HG03565 (cell line): ENCODE results near the gene GPX3.

ENCODE experiments used
- ATAC-seq: cut with Tn5 transposase; IDR thresholded peaks from one replicate; pipeline ENCODE4 v1.9.1; 2021; ENCODE audit warnings: mild to moderate bottlenecking, moderate library complexity; ENCODE audit not compliant: unreplicated experiment

Gene GPX3

GRCh38 chr5:151033217-151033934 is 13.0 kb downstream of the GPX3 start:
- no peak for ATAC-seq

GRCh38 chr5:151034422-151035379 is 14.3 kb downstream of the GPX3 start:
- ATAC-seq, result no peak

- ATAC-seq, result no peak
Measured at GRCh38 chr5:151036556-151036955, 16.2 kb downstream of the GPX3 start.

- no peak for ATAC-seq
Measured at GRCh38 chr5:151037561-151038411, 17.4 kb downstream of the GPX3 start.

- ATAC-seq, result no peak
Measured at GRCh38 chr5:151038412-151038745, 18.0 kb downstream of the GPX3 start.

GRCh38 chr5:151038801-151039238 is 18.4 kb downstream of the GPX3 start:
- no peak for ATAC-seq

- ATAC-seq, result no peak
Measured at GRCh38 chr5:151039665-151040064, 19.3 kb downstream of the GPX3 start.

- ATAC-seq, result no peak
Measured at GRCh38 chr5:151040211-151040747, 19.9 kb downstream of the GPX3 start.

GRCh38 chr5:151041577-151042268 is 21.3 kb downstream of the GPX3 start:
- ATAC-seq, result no peak

- no peak for ATAC-seq
Measured at GRCh38 chr5:151042453-151043093, 22.2 kb downstream of the GPX3 start.

GRCh38 chr5:151047814-151048425 is 27.5 kb downstream of the GPX3 start:
- peak; percentile 39 for ATAC-seq

- no peak for ATAC-seq
Measured at GRCh38 chr5:151048526-151048925, 28.1 kb downstream of the GPX3 start.

- ATAC-seq, result no peak
Measured at GRCh38 chr5:151051066-151051930, 30.9 kb downstream of the GPX3 start.

GRCh38 chr5:151051931-151052608 is 31.7 kb downstream of the GPX3 start:
- ATAC-seq, result no peak

- ATAC-seq, result no peak
Measured at GRCh38 chr5:151052836-151053235, 32.4 kb downstream of the GPX3 start.

- no peak for ATAC-seq
Measured at GRCh38 chr5:151053796-151054462, 33.5 kb downstream of the GPX3 start.

GRCh38 chr5:151054709-151055108 is 34.3 kb downstream of the GPX3 start:
- ATAC-seq, result no peak
